NCI-H524 treated with DMSO at 0.1 percent for 48 hours (cell line): ENCODE results near the gene JPT2.
A peak's percentile ranks its signal among the peaks of the same experiment; 100 is the strongest.
"Not testable (repeated sequence)": the region's sequence is repeated elsewhere in the genome, so short reads cannot be mapped to it uniquely, and the experiment has no call there.

Experiments
- DNase-seq: peaks from one replicate; lab custom pipeline; 2025; lab: John Stamatoyannopoulos, UW

Gene JPT2

GRCh38 chr16:1707193-1707790 is 29.2 kb downstream of the JPT2 start:
- no peak for DNase-seq

GRCh38 chr16:1708083-1708767 is 30.1 kb downstream of the JPT2 start:
- no peak for DNase-seq

- DNase-seq: peak; percentile 55
Observed at GRCh38 chr16:1708768-1709180, 30.7 kb downstream of the JPT2 start.

- DNase-seq: no peak
Observed at GRCh38 chr16:1709356-1709755, 31.3 kb downstream of the JPT2 start.

- DNase-seq: no peak
Observed at GRCh38 chr16:1710811-1711507, 32.9 kb downstream of the JPT2 start.

GRCh38 chr16:1712791-1713261 is 34.7 kb downstream of the JPT2 start:
- no peak for DNase-seq

GRCh38 chr16:1713331-1713730 is 35.3 kb downstream of the JPT2 start:
- DNase-seq: no peak

DNA sequence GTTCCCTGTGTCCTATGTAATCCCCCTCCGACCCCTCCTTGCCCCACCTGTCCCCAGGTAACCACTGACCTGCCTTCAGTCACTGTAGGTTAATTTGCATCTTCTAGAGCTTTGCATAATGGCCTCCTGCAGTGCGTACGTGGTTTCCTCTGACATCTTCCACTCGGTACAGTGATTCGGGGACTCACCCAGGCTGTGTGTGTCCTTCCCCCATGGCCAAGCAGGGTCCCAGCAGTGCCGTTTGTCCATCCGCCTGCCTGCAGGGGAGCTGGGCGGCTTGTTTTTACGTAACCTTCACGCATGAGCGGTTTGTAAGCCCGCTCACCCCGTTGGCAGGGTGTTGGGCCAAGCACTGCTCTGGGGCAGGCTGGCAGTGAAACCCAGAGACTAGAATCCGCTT is 35.9 kb downstream of the JPT2 start:
- DNase-seq: no peak

DNA sequence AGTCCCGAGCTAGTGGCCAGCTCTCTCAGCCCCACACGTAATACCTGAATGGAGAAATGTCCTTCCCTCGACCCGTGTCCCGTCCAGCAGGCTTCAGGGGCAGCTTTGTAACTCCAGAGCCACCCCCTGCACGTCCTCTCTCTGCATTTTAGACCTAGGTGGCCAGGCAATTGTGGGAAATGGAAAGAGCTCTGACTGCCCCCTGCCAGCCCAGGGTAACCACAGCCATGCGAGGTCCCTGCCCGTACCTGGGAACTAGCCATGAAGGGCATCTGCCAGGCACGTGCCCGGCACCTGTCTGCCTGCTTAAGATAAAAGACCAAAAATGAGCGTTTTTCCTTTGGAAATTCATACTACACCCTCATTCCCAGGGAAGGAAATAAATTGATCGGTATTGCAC is 37.1 kb downstream of the JPT2 start:
- no peak for DNase-seq

DNA sequence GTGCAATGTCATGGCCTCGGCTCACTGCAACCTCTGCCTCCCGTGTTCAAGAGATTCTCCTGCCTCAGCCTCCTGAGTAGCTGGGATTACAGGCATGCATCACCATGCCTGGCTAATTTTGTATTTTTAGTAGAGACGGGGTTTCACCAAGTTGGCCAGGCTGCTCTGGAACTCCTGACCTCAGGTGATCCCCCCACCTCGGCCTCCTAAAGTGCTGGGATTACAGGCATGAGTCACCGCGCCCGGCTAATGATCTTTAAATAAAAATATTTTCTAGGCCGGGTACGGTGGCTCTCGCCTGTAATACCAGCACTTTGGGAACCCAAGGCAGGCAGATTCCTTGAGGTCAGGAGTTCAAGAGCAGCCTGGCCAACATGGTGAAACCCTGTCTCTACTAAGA is 40.2 kb downstream of the JPT2 start:
- DNase-seq: not testable (repeated sequence)

DNA sequence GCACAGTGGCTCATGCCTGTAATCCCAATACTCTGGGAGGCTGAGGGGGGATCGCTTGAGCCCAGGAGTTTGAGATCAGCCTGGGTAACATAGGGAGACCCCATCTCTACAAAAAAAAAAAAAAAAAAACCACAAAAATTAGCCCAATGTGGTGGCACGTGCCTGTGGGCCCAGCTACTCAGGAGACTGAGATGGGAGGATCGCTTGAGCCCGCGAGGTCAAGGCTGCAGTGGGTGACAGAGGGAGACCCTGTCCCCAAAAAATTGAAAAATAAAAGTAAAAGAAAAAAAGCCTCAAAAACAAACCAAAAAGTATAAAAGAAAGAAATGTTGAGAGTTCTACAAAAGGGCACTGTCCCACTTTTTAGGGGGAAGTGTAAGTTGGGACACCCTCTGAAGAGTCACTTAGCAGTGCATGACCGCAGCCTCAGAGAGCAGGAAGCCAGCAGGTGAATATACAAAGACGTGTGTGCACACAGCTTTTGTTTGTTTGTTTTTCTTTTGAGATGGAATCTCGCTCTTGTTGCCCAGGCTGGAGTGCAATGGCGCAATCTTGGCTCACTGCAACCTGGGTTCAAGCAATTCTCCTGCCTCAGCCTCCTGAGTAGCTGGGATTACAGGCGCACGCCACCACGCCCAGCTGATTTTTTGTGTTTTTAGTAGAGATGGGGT is 41.6 kb downstream of the JPT2 start:
- DNase-seq: not testable (repeated sequence)

DNA sequence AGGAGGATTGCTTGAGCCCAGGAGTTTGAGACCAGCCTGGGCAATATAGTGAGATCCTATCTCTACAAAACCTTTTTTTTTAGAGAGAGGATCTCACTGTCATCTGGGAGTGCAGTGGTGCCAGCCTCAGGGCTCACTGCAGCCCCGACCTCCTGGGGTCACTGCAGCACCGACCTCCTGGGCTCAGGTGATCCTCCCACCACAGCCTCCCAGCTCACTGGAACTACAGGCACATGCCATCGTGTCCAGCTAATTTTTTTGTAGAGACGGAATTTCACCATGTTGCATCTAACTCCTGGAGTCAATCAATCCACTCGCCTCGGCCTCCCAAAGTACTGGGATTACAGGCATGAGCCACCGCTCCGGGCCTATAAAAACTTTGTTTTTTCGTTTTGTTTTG is 43.3 kb downstream of the JPT2 start:
- no peak for DNase-seq

DNA sequence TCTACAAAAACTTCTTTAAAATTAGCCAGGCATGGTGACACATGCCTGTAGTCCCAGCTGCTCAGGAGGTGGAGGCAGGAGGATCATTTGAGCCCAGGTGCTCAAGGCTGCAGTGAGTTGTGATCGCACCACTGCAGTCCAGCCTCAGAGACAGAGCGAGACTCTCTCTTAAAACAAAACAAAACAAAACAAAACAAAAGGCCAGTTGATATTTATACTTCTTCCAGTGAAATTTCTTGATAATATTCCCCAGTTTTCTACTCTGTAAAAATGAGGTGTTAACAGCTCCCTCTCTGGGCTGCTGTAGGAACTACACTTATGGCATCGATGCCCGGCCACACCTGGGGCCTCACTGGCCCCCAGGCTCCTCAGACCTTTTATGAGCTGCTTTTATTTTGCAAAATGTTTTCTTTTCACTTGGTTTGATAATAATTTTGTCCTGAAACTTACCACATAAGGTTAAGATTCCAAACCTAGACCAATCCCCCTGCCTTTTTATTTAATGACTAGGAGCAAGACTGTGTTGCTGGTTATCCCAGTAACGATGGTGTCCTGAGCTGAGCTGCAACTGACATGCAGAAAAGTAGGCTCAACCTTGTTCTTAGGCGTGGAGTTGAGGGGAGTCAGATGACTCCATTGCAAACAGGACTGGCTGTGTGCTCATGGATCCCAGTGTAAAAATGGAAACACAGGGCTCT is 45.5 kb downstream of the JPT2 start:
- DNase-seq: no peak

GRCh38 chr16:1724491-1724890 is 46.4 kb downstream of the JPT2 start:
- DNase-seq: no peak

GRCh38 chr16:1726661-1727502 is 48.8 kb downstream of the JPT2 start:
- no peak for DNase-seq

- no peak for DNase-seq
Observed at GRCh38 chr16:1727651-1728624, 49.9 kb downstream of the JPT2 start.

GRCh38 chr16:1729026-1729425 is 50.9 kb downstream of the JPT2 start:
- no peak for DNase-seq

DNA sequence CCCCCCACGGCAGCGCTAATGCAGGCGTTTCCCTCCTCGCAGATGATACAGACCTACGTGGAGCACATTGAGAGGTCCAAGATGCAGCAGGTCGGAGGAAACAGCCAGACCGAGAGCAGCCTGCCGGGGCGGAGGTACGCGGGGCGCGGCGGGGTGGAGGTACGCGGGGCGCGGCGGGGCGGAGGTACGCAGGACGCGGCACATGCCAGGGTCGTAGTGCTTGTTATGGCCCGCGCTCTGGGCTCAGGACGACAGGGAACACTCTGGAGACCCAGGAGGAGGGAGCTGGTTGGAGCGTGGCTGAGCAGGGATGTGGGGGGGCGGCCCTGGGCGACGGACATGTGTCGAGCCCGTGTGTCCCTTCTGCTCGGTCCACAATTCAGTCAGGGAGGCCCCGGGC is 51.4 kb downstream of the JPT2 start:
- DNase-seq: no peak

- no peak for DNase-seq
Observed at GRCh38 chr16:1731073-1731472, 53.0 kb downstream of the JPT2 start.

- DNase-seq: no peak
Observed at GRCh38 chr16:1731603-1732002, 53.5 kb downstream of the JPT2 start.
